RWPE1 (cell line): Measurements from ENCODE around the gene CHKA.
A peak's percentile ranks its signal among the peaks of the same experiment; 100 is the strongest.

ENCODE experiments used
- CTCF ChIA-PET: fragments of 350-600 bp; sonication (Branson Sonifier 250); formaldehyde crosslinking; extraction: SDS; loops from one replicate; lab custom pipeline; 2021; lab: Yijun Ruan, JAX
- POLR2A ChIA-PET: fragments of 400-600 bp; formaldehyde crosslinking; extraction: SDS; loops from one replicate; lab custom pipeline; 2020; ENCODE audit warnings: antibody characterized with exemption; ENCODE audit not compliant: low non-redundant PET; lab: Yijun Ruan, JAX
- DNase-seq: peaks from one replicate; pipeline ENCODE4 v3.0.0; 2012; ENCODE audit warnings: low spot score
- H3K27ac ChIP-seq: fragments of 450-650 bp; 2 replicates; pipeline ENCODE4 v1.5.1; 2017
- TF ChIP-seq, protein P1 (sequence below): fragments of 450-650 bp; conservative IDR thresholded peaks from 2 replicates; pipeline ENCODE4 v1.5.1; 2017; ENCODE audit warnings: low read depth, mild to moderate bottlenecking

CHKA gene

DNA sequence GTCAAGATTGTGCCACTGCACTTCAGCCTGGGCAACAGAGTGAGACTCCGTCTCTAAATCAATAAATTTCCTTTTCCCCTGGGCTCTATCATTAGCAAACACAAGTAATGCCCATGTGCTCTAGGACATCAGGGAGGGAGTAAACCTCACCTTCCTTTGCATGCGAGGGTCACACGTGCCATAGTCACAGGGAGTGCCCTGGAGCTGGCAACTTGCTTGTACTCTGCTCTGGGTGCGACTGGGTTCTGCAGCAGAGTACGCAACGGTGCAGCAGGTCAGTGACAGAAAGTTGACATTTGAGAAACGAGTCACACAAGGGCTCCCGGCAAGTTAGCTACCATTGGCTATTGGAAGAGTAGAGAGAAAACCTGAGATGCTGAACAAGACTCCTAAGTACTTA is 32.6 kb upstream of the CHKA start:
- ChIA-PET CTCF (no interaction called here), POLR2A (no interaction called here)
- TF ChIP-seq, protein P1, sequence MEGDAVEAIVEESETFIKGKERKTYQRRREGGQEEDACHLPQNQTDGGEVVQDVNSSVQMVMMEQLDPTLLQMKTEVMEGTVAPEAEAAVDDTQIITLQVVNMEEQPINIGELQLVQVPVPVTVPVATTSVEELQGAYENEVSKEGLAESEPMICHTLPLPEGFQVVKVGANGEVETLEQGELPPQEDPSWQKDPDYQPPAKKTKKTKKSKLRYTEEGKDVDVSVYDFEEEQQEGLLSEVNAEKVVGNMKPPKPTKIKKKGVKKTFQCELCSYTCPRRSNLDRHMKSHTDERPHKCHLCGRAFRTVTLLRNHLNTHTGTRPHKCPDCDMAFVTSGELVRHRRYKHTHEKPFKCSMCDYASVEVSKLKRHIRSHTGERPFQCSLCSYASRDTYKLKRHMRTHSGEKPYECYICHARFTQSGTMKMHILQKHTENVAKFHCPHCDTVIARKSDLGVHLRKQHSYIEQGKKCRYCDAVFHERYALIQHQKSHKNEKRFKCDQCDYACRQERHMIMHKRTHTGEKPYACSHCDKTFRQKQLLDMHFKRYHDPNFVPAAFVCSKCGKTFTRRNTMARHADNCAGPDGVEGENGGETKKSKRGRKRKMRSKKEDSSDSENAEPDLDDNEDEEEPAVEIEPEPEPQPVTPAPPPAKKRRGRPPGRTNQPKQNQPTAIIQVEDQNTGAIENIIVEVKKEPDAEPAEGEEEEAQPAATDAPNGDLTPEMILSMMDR = no peak
- no peak overlapping the region for H3K27ac ChIP-seq
- DNase-seq = no peak

DNA sequence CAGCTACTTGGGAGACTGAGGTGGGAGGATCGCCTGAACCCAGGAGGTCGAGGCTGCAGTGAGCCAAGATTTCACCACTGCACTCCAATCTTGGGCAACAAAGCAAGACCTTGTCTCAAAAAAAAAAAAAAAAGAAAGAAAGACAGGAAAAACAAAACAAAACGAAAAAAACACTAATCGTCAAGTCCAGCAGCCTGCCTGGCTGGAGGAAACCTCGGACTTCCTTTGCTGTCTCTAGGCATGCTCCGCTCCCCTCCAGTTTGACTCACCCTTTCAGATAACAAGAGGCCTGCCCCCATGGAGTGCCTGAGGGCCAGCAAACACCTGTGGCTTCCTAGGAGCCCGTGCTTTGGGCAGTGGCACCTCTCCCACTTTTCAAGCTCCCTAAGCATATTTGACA is 28.8 kb upstream of the CHKA start:
- TF ChIP-seq, protein P1 = no peak
- CTCF ChIA-PET = interaction anchor here (0.6 kb wide), 1 partner anchor 57 kb away, joined by 3 read pairs; no protein-coding TSS in a partner anchor

DNA sequence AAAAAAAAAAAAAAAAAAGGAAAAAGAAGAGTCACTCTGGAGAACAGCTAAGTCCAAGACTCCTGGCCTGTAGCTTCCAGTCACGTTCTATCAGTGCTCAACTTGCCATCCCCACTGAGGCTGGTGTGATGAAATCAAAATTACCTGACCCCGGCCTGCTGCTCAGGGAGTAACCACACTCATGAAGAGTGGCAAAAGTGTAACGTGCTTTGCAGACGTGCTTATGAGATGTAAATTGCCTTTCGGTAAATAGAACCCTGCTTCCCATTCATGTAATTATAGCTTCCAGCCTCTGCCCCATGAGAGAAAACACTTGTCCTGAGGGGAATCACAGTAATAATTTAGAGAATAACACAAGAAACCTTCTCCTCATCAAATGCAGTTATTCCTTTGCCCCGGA is 28.2 kb upstream of the CHKA start:
- POLR2A ChIA-PET = no interaction called here
- H3K27ac ChIP-seq = no peak overlapping the region
- DNase-seq = no peak
- TF ChIP-seq, protein P1 = no peak
- CTCF ChIA-PET = no interaction called here

More for the DNA sequence above, 28.8 kb upstream of the CHKA start:
- POLR2A ChIA-PET = no interaction called here
- DNase-seq = peak; percentile 45
- H3K27ac ChIP-seq = no peak overlapping the region

DNA sequence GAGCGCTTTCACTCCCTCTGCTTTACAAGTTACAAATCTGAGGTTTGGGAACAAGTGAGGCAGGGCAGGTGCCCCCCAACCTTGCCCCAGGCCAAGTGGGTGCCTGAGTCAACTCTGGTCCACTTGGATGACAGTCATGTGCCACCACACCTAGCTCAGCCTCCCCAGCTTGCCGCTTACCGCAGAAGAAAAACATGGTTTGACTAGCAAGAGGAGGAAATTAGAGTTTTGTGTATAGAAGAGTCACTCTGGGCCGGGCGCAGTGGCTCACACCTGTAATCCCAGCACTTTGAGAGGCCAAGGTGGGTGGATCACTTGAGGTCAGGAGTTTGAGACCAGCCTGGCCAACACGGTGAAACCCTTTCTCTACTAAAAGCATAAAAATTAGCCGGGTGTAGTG is 27.7 kb upstream of the CHKA start:
- no peak overlapping the region for H3K27ac ChIP-seq
- no peak for DNase-seq
- ChIA-PET POLR2A (no interaction called here), CTCF (no interaction called here)
- TF ChIP-seq, protein P1 = no peak

DNA sequence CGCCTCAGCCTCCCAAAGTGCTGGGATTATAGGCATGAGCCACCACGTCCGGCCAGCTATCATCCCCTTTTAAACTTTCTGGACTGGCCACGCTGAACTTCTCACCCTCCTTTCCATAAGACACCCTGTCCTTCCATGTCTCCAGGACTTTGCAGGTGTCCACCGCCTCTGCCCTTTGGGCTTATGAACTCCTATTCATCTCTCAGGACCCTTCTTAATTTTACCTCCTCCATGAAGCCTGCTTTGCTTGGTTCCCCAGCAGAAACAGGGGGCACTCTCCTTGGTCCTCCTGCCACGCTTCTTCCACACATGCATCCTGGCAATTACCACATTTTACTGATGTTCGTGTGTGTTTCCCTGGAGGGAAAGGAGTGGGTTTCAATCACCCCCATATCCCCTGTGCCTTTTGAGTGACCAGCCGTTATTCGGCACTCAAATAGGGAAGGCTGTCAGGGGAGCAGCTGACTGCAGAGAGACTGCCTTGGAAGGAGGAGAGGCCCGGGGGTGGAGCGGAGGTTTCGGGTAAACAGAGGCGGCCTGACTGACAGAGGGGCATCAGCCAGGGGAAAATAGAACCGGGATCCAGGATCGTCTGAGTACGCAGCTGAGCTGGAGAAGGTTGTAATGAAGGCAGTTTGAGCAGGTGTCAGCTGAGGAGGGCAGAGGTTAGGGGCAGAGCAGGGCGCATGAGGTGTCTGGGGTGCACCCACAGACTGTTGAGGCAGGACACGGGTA is 27.1 kb upstream of the CHKA start:
- H3K27ac ChIP-seq = no peak overlapping the region
- TF ChIP-seq, protein P1 = no peak
- ChIA-PET POLR2A (no interaction called here), CTCF (interaction anchor here (0.6 to 1.2 kb wide), 2 partner anchors 10 to 31 kb away, joined by 3 to 4 read pairs; no protein-coding TSS in a partner anchor)
- DNase-seq = no peak

DNA sequence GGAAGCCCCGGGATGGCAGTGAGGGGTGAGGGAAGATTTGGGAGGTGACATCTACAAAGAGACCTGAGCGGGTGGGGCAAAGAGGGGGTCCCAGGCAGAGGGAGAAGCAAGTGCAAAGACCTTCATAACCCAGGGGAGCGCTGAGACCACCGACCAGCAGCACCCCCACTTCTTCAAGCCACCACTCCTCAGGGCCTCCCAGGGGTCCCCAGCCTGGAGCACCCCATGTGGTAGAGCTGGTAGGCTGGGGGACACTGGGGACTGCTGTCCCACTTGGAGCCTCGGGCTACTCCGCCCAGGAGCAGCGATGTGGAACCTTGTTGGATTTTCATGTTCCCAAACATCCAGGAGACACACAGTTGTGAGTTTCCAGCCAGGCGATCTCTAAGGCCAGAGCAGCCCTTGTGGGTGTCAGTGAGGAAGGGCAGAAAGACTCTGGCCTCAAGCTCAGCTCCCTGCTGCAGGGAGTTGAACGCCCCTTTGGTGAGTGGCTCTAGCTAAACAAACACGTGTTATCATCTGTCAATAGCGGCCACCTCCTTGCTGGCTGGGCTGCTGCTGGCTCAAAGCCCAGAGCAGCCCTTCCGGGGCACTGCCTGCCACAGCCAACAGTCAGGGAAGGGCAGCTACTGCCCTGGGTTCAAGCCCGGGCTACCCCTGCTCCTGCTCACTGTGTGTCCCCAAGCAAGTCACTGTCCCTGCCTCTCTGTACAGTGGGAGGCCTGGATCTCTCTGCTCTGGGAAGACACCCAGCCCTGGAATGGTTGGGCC is 25.7 kb upstream of the CHKA start:
- ChIA-PET CTCF (no interaction called here), POLR2A (no interaction called here)
- peak; percentile 26 for DNase-seq
- peak overlapping the region; percentile 59 for H3K27ac ChIP-seq
- TF ChIP-seq, protein P1 = no peak
